Measurements from ENCODE around the gene DYNLT4.

DNA sequence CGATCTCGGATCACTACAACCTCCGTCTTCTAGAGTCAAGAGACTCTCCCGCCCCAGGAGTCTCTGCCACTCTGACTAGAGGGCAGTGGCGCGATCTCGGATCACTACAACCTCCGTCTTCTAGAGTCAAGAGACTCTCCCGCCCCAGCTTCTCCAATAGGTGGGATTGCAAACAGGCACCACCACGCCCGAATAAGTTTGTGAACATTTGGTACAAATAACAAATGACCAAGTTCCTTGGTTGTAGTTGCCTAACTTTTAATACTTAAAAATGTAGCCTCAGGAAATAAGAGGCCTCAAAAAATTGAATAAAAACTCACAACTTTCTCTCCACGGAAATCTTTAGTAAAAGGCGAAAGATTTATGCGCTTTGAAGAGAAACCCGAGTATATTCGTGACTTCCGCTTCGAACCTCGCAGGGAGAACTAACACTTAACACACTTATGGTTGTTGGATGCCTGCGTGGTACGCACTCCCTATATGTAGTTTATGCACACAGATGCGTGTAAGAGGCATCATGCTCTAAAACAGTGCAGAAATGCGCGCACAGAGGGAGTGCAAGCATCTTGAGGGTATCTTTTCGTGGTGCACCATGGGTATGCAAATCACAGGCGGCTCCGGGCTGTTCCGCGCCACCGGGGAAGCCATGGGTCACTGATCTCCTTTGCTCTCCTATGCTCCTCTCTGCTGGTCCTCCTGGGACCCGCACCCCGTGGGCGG, 12.6 kb upstream of the DYNLT4 start:
- TF ChIP-seq POLR2A (IDR thresholded peaks at IDR 0.05; ENCODE audit: low read depth, low read length) (peak; percentile 100), POLR2AphosphoS5 (IDR thresholded peaks at IDR 0.05; ENCODE audit: low read depth, low read length) (peak; percentile 100)
